ENCODE measurements around the gene MIEF2.
A peak's percentile ranks its signal among the peaks of the same experiment; 100 is the strongest.

MIEF2 gene

GRCh38 chr17:18234853-18235380, 25.5 kb upstream of the MIEF2 start:
- no peak for DNase-seq (ENCODE audit: low read depth, low spot score)
- peak overlapping the region; percentile 88 for H3K27ac ChIP-seq

GRCh38 chr17:18235743-18236256, 24.7 kb upstream of the MIEF2 start:
- H3K27ac ChIP-seq, result peak overlapping the region; percentile 88
- DNase-seq (ENCODE audit: low read depth, low spot score), result no peak

- no peak for DNase-seq (ENCODE audit: low read depth, low spot score)
- H3K27ac ChIP-seq, result peak overlapping the region; percentile 88
Observed at GRCh38 chr17:18236494-18236893, 24.0 kb upstream of the MIEF2 start.

- DNase-seq (ENCODE audit: low read depth, low spot score), result no peak
- no peak overlapping the region for H3K27ac ChIP-seq
Observed at GRCh38 chr17:18237461-18237860, 23.0 kb upstream of the MIEF2 start.

GRCh38 chr17:18238299-18238698, 22.2 kb upstream of the MIEF2 start:
- DNase-seq (ENCODE audit: low read depth, low spot score), result no peak
- H3K27ac ChIP-seq, result no peak overlapping the region

GRCh38 chr17:18240449-18240848, 20.0 kb upstream of the MIEF2 start:
- no peak for DNase-seq (ENCODE audit: low read depth, low spot score)
- H3K27ac ChIP-seq, result no peak overlapping the region

- H3K27ac ChIP-seq, result no peak overlapping the region
- DNase-seq (ENCODE audit: low read depth, low spot score), result no peak
Observed at GRCh38 chr17:18241229-18241871, 19.1 kb upstream of the MIEF2 start.

- H3K27ac ChIP-seq, result no peak overlapping the region
- DNase-seq (ENCODE audit: low read depth, low spot score), result no peak
Observed at GRCh38 chr17:18245038-18245776, 15.3 kb upstream of the MIEF2 start.

GRCh38 chr17:18246109-18246725, 14.2 kb upstream of the MIEF2 start:
- DNase-seq (ENCODE audit: low read depth, low spot score), result no peak
- peak overlapping the region; percentile 53 for H3K27ac ChIP-seq

GRCh38 chr17:18246880-18247612, 13.4 kb upstream of the MIEF2 start:
- peak overlapping the region; percentile 53 for H3K27ac ChIP-seq
- peak; percentile 66 for DNase-seq (ENCODE audit: low read depth, low spot score)

- H3K27ac ChIP-seq, result peak overlapping the region; percentile 53
- no peak for DNase-seq (ENCODE audit: low read depth, low spot score)
Observed at GRCh38 chr17:18247613-18248001, 12.9 kb upstream of the MIEF2 start.

- no peak for DNase-seq (ENCODE audit: low read depth, low spot score)
- peak overlapping the region; percentile 14 for H3K27ac ChIP-seq
Observed at GRCh38 chr17:18248300-18248731, 12.1 kb upstream of the MIEF2 start.

GRCh38 chr17:18248811-18249210, 11.7 kb upstream of the MIEF2 start:
- DNase-seq (ENCODE audit: low read depth, low spot score), result no peak
- peak overlapping the region; percentile 14 for H3K27ac ChIP-seq

GRCh38 chr17:18250259-18250658, 10.2 kb upstream of the MIEF2 start:
- DNase-seq (ENCODE audit: low read depth, low spot score), result no peak
- no peak overlapping the region for H3K27ac ChIP-seq

GRCh38 chr17:18250708-18251107, 9.8 kb upstream of the MIEF2 start:
- DNase-seq (ENCODE audit: low read depth, low spot score), result no peak
- no peak overlapping the region for H3K27ac ChIP-seq

- DNase-seq (ENCODE audit: low read depth, low spot score), result no peak
- H3K27ac ChIP-seq, result no peak overlapping the region
Observed at GRCh38 chr17:18251204-18251603, 9.3 kb upstream of the MIEF2 start.

- no peak overlapping the region for H3K27ac ChIP-seq
- no peak for DNase-seq (ENCODE audit: low read depth, low spot score)
Observed at GRCh38 chr17:18252160-18252559, 8.3 kb upstream of the MIEF2 start.

- H3K27ac ChIP-seq, result no peak overlapping the region
- no peak for DNase-seq (ENCODE audit: low read depth, low spot score)
Observed at GRCh38 chr17:18253187-18253884, 7.1 kb upstream of the MIEF2 start.

- H3K27ac ChIP-seq, result no peak overlapping the region
- DNase-seq (ENCODE audit: low read depth, low spot score), result no peak
Observed at GRCh38 chr17:18253947-18254821, 6.3 kb upstream of the MIEF2 start.
